ENCODE measurements around the gene NPC2.
"Not testable (repeated sequence)": the region's sequence is repeated elsewhere in the genome, so short reads cannot be mapped to it uniquely, and the experiment has no call there.

NPC2 gene

DNA sequence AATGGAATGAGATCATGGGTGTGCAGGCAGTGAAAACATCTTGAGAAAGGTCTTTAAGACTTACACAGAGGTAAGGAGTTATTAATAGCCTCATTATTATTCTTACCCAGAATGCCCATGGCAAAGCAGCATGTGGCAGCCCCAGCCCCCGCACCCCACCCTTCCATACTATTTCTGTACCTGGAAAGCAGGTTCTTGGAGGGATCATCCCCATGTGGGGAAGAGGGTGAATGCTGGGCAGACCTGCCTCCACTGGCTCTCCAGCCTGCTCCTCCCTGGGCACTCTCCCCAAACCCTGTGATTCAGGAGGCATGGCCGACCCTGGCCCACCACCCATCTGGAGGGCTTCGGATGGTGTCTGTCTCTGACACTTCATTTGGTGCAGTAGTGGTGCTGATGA lies 28.3 kb downstream of the NPC2 start:
- DNase-seq: no peak

DNA sequence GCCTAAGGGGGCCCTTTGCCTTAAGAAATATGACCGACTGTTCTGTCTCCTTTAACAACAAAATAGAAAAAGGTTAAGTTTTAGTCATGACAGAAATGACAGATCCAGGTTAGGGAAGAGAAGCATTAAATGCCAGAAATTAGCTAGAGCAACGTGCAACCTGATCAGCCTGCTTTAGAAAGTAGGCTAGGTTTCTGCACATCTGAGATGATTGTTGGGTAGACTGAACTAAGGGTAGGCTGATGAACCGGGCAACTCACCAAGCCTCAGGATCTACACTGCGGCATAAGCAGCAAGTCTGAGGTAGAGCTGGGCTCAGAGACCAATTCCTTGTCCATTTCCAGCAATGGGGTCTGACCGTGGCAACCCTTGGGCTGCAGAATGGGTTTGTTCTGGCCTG lies 29.4 kb downstream of the NPC2 start:
- no peak for DNase-seq

DNA sequence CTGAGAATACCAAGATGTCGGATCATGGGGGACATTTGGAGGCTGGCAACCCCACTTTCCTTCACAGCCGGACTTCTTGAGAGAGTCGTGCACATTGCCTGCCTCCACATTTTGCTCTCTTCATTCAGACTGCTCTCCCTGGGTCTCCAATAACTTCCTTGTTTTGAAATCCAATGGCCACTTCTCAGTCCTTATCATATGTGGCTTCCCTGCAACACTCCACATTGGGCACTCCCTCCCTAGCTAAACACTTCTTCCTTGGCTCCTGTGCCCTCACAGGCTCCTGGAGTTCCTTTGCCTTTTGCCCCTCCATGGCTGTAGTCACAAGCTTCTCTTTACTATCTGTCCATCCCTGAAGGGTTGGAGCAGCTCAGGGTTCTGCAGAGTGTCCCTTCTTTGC lies 30.1 kb downstream of the NPC2 start:
- no peak for DNase-seq

- DNase-seq: no peak
Observed at GRCh38 chr14:74459976-74460375, 33.1 kb downstream of the NPC2 start.

DNA sequence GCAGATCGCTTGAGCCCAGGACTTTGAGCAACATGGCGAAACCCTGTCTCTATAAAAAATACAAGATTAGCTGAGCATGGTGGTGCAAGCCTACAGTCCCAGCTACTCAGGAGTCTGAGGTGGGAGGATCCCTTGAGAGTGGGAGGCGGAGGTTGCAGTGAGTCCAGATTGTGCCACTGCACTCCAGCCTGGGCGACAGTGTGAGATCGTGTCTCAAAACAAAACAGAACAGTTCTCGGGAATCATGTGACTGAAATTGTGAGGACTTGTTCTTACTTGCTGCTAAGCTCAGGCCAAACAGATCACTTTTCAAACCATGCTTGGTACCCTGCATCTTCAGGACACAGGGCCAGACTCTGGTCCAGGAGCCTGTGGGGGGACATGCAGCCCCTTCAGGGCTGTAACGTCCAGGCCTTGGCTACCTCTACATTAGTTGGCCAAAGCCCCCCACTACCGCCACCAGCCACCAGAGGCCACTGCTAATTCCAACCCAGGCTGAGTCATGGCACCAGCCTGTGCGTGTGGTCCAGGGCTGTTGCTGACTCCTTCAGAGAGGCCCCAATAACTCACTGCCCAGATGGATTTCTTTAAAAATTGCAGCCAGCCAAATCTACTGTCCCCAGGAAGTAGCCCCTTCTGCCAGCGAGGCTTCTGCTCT lies 33.7 kb downstream of the NPC2 start:
- no peak for DNase-seq

- DNase-seq: no peak
Observed at GRCh38 chr14:74457565-74457895, 35.6 kb downstream of the NPC2 start.

GRCh38 chr14:74456684-74457564 lies 36.2 kb downstream of the NPC2 start:
- DNase-seq: no peak

- DNase-seq: not testable (repeated sequence)
Observed at GRCh38 chr14:74454397-74454796, 38.7 kb downstream of the NPC2 start.

GRCh38 chr14:74444866-74445265 lies 48.2 kb downstream of the NPC2 start:
- no peak for DNase-seq

DNA sequence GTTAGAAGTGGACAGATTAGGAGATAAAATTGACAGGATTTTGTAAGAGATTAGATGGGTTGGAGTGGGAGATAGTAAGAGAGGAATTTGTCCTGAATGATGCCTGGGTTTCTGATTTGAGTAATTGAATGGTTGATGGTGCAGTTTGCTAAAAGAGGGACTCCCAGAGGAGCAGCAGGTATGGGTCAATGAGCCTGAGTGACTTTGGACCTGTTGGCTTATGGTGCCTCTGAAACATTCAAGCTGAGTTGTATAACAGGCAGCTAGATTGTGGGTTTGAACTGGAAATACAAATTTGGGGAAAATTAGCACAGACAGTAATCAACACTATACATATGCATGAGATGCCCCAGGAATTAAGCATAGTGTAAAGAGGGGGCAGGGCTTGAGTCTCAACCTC lies 50.3 kb downstream of the NPC2 start:
- no peak for DNase-seq

DNA sequence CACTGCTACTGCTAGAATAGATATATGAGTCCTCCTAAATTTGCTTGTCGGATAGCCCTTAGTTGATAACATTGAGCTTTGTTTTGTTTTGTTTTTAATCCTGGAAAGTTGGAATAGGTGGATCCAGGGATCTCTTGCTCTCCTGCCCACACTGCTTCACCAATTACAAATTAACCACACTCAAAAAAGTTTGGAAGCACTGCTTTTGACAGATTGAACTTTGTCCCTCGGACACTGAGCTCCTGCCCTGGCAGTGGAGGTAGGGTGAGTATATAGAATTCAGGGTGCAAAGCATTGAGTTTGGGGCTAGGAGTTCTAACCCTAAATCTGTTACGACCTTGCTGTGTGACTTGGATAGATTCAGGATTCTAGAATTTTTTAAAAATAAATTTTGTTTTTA lies 52.0 kb downstream of the NPC2 start:
- no peak for DNase-seq

GRCh38 chr14:74438351-74438915 lies 54.7 kb downstream of the NPC2 start:
- no peak for DNase-seq

DNA sequence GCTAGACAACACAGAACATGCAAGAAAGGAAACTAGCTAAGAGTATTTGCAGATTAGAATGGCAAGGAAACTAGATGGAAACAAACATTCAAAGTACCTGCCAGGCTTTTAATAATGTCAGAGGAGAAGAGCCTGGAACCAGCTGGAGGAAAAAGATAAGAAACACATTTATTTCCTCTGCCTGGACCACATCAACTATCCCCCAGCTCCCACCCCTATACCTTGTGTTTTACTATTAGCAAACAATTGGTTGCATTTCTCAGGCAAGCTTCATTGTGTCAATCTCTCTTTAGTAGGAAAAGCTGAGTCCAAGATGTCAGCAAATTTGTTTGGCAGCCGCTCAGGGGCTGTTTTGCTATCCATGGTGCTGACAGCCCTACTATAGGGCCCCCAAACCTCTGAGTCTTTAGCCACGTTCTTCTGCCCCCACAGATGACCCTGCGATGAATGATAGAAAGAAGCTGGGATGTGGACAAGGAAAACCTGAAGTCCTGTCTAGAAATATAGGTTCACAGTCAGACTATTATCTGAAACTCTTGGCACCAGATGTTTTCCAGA lies 55.5 kb downstream of the NPC2 start:
- DNase-seq: no peak

DNA sequence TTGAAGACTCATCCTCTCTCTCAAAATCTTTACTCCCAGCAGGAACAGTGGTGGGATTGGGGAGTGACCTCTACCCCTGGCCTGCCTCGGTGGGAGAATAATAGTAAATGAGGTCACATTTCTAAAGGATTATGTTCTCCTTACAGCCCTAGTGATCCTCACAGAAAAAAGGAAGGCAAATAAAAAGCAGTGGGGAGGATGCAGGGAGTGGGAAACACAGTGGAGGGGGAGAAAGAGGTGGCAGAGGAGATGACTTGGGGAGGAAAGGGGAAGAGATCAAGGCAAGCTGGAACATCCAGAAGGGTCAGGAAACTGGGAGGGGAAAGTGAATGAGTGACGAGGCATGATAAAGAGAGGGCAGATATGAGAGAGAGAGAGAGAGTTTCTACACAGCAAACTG lies 58.8 kb downstream of the NPC2 start:
- DNase-seq: no peak

DNA sequence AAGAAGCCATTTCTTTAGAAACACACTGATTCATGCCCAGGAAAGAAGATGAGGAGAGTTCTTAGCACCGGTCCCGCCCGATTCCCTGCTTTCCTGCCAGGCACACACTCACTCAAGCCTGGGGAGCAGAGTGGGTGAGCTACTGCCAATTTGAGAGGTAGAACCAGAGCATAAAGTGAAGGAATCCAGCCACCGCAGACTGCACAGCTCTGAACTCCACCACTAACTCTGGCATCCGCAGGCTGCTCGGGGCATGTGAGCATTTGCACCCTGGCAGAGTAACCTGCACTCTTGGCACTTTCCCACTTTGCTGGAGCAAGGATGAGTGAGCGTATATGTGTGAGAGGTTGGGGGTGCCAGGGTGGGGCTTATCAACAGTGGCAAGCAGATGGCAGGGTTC lies 63.1 kb downstream of the NPC2 start:
- no peak for DNase-seq

Measured in NCI-H774 (cell line).